Adrenal gland (tissue), 12 donors: ENCODE results near the gene TNFSF8. TPM values are rescaled to one million over a fixed set of nuclear protein-coding genes. Genes with fewer than 3 reads are reported as not detected.

Experiments
- DNase-seq, 7 donors: peaks; one replicate each; pipeline ENCODE4 v3.0.0-alpha.2; 2019 to 2020
- H3K27ac ChIP-seq, 5 donors: fragments of 200-600 bp; sonication (generic) in 4 of 5; 1 replicate in 3 of 5; 2 replicates in 2 of 5; pipeline versions ENCODE4 v1.5.1 to v1.8.0; 2016 to 2020; ENCODE audit warnings: mild to moderate bottlenecking in 1 of 5
- H3K27me3 ChIP-seq: fragments of 200-600 bp; 2 replicates; pipeline ENCODE4 v1.8.0; 2021
- H3K36me3 ChIP-seq, 2 donors: fragments of 200-600 bp; replicated peaks in 1 of 2; 1 replicate in 1 of 2; 2 replicates in 1 of 2; pipeline versions ENCODE4 v1.5.1 to v1.8.0; 2018 to 2022
- H3K4me1 ChIP-seq, 2 donors: fragments of 200-600 bp; replicated peaks in 1 of 2; 1 replicate in 1 of 2; 2 replicates in 1 of 2; pipeline versions ENCODE4 v1.5.1 to v1.8.0; 2018 to 2021
- H3K4me3 ChIP-seq, 4 donors: fragments of 200-600 bp; sonication (generic) in 3 of 4; one replicate each; pipeline ENCODE4 v1.5.1; 2016 to 2018
- H3K9me3 ChIP-seq, 3 donors: fragments of 200-600 bp; sonication (generic) in 1 of 3; replicated peaks in 1 of 3; 1 replicate in 2 of 3; 2 replicates in 1 of 3; pipeline versions ENCODE4 v1.5.1 to v1.8.0; 2016 to 2021
- CTCF ChIP-seq, 6 experiments: fragments of 450-650 bp in 4 of 6; fragments of 200-600 bp in 2 of 6; sonication (generic) in 1 of 6; IDR thresholded peaks; 1 replicate in 5 of 6; 2 replicates in 1 of 6; pipeline versions ENCODE4 v1.5.1 to v1.8.0; 2016 to 2021; ENCODE audit warnings: antibody characterized with exemption in 6 of 6, mild to moderate bottlenecking in 2 of 6, moderate library complexity in 1 of 6
- POLR2A ChIP-seq, 2 donors: fragments of 450-650 bp; IDR thresholded peaks; one replicate each; pipeline ENCODE4 v1.6.1; 2017; ENCODE audit warnings: antibody characterized with exemption in 2 of 2, mild to moderate bottlenecking in 2 of 2, moderate library complexity in 1 of 2
- WGBS, 4 donors: extraction: QIAGEN DNeasy Blood & Tissue Kit in 2 of 4; methylation state at CpG; one replicate each; pipeline versions ENCODE4 v1.1.5 to v1.1.7; 2013 to 2017; 5-methylcytosine and 5-hydroxymethylcytosine counted together
- intact Hi-C, 2 donors: fragments of 100-400 bp; cut with DNase I; formaldehyde crosslinking; loops; one replicate each; pipeline versions ENCODE4 v1.14.1 to v1.15.0; 2022 to 2023
- polyA plus RNA-seq, 3 donors: library from polyadenylated mRNA; stranded (reverse); fragments of 200-250 nt in 2 of 3; fragments of 350-450 nt in 1 of 3; fragmentation: Illumina TruSeq in 1 of 3; extraction: RNeasy Lipid Tissue Mini Kit (QIAGEN cat#74804) in 1 of 3; gene quantifications; one replicate each; pipeline ENCODE4 v1.2.3, GENCODE V29; 2013 to 2014
- total RNA-seq, 9 donors: library from RNA; depleted of rRNA in 4 of 9; stranded (reverse); fragments of >200 nt in 4 of 9; fragments of 120-200 nt in 1 of 9; fragmentation: NEBNext Ultra II Directional in 1 of 9; extraction: Animal tissue kit (Norgen Biotek cat#: 25700) in 1 of 9; gene quantifications; one replicate each; pipeline versions ENCODE4 v1.1.0 to v1.2.4, GENCODE V29; 2013 to 2023
- donor health status: healthy with polysubstance abuse.
- donor health status: Bipolar disorder and iron deficiency.
- donor health status: DM: yes; HTN: yes; CAD: no.
- donor health status: DM: no; HTN: no; CAD: no.
- donor health status: DM: no; HTN: no; CAD: no.
- donor health status: DM: yes; HTN: yes; CAD: no.

TNFSF8 gene
- total and polyA plus RNA-seq, 12 donors, result 0.34 to 4.8 (median 1.4) TPM

GRCh38 chr9:114889802-114890224, 40.6 kb downstream of the TNFSF8 start:
- no peaks in the 10 kb centered on the region for H3K27me3 ChIP-seq
- WGBS, 4 donors, result 77 to 100% (median 81%) methylated on average over 1 to 3 of the region's 3 CpGs
- no peak overlapping the region for H3K27ac ChIP-seq
- no peaks in the 10 kb centered on the region for H3K9me3 ChIP-seq
- no peak overlapping the region for H3K4me3 ChIP-seq
- H3K36me3 ChIP-seq, result no peaks in the 10 kb centered on the region
- DNase-seq, result no peak
- peaks cover 0 to 6% of the 10 kb centered on the region in 2 donors for H3K4me1 ChIP-seq
- no peak for TF ChIP-seq POLR2A (IDR thresholded peaks at IDR 0.05)
- intact Hi-C loops, result no loop called here

GRCh38 chr9:114888607-114889006, 41.8 kb downstream of the TNFSF8 start:
- no peaks in the 10 kb centered on the region for H3K4me1 ChIP-seq
- peaks cover 0 to 1% (median 0%) of the 10 kb centered on the region in 3 donors for H3K9me3 ChIP-seq
- H3K36me3 ChIP-seq, result no peaks in the 10 kb centered on the region
- H3K27me3 ChIP-seq, result no peaks in the 10 kb centered on the region
- DNase-seq, result no peak
- TF ChIP-seq CTCF (IDR thresholded peaks at IDR 0.05) (no peak), POLR2A (IDR thresholded peaks at IDR 0.05) (no peak)
- H3K4me3 ChIP-seq, result no peak overlapping the region
- WGBS, 4 donors, result 58 to 75% (median 67%) methylated on average over 4 of the region's 4 CpGs
- no peak overlapping the region for H3K27ac ChIP-seq
- intact Hi-C loops, result no loop called here

GRCh38 chr9:114887963-114888362, 42.4 kb downstream of the TNFSF8 start:
- WGBS, 4 donors, result 88 to 95% (median 92%) methylated on average over 2 of the region's 2 CpGs
- intact Hi-C loops, result no loop called here
- Histone ChIP-seq H3K27ac (no peak overlapping the region), H3K9me3 (peaks cover 0 to 4% (median 0%) of the 10 kb centered on the region in 3 donors), H3K36me3 (no peaks in the 10 kb centered on the region), H3K27me3 (no peaks in the 10 kb centered on the region), H3K4me1 (no peaks in the 10 kb centered on the region), H3K4me3 (no peak overlapping the region)
- no peak for DNase-seq
- TF ChIP-seq CTCF (IDR thresholded peaks at IDR 0.05), result no peak
- no peak for TF ChIP-seq POLR2A (IDR thresholded peaks at IDR 0.05)

GRCh38 chr9:114884787-114885452, 45.5 kb downstream of the TNFSF8 start:
- TF ChIP-seq POLR2A (IDR thresholded peaks at IDR 0.05) (no peak), CTCF (IDR thresholded peaks at IDR 0.05) (no peak)
- WGBS, 4 donors, result 75 to 84% (median 82%) methylated on average over 8 of the region's 8 CpGs

GRCh38 chr9:114883709-114884108, 46.7 kb downstream of the TNFSF8 start:
- Histone ChIP-seq H3K4me1 (no peaks in the 10 kb centered on the region), H3K4me3 (no peak overlapping the region), H3K27ac (no peak overlapping the region), H3K9me3 (peaks cover 0 to 4% (median 0%) of the 10 kb centered on the region in 3 donors), H3K27me3 (no peaks in the 10 kb centered on the region), H3K36me3 (no peaks in the 10 kb centered on the region)
- intact Hi-C loops, result no loop called here
- TF ChIP-seq POLR2A (IDR thresholded peaks at IDR 0.05), result no peak
- no peak for TF ChIP-seq CTCF (IDR thresholded peaks at IDR 0.05)
- no peak for DNase-seq
- 45 to 70% (median 60%) methylated on average over 1 of the region's 1 CpG for WGBS, 4 donors

More at GRCh38 chr9:114884787-114885452, 45.5 kb downstream of the TNFSF8 start:
- no peak for DNase-seq
- Histone ChIP-seq H3K27ac (no peak overlapping the region), H3K27me3 (no peaks in the 10 kb centered on the region), H3K36me3 (no peaks in the 10 kb centered on the region), H3K4me3 (no peak overlapping the region), H3K4me1 (no peaks in the 10 kb centered on the region), H3K9me3 (peaks cover 0 to 4% (median 0%) of the 10 kb centered on the region in 3 donors)
- intact Hi-C loops, result no loop called here
